Endothelial cell of umbilical vein (primary cell): ENCODE results near the gene CERK.

Experiments used
- CTCF ChIP-seq, 2 donors: IDR thresholded peaks; 1 replicate in 1 of 2; 2 replicates in 1 of 2; pipeline ENCODE4 v1.5.1; 2011; ENCODE audit warnings: low read length in 2 of 2, mild to moderate bottlenecking in 2 of 2, moderate library complexity in 2 of 2, control low read depth in 1 of 2, inconsistent platforms in 1 of 2, low read depth in 1 of 2; ENCODE audit not compliant: insufficient read depth in 1 of 2; ENCODE audit errors: extremely low read depth in 1 of 2
- FOS ChIP-seq: IDR thresholded peaks from 2 replicates; pipeline ENCODE4 v1.6.1; 2011; ENCODE audit warnings: mild to moderate bottlenecking, low read length, moderate library complexity, borderline replicate concordance; ENCODE audit not compliant: insufficient read depth
- MAX ChIP-seq: IDR thresholded peaks from 2 replicates; pipeline ENCODE4 v1.6.1; 2011; ENCODE audit not compliant: insufficient read depth, insufficient read length
- POLR2A ChIP-seq: IDR thresholded peaks from 2 replicates; pipeline ENCODE4 v1.6.1; 2012; ENCODE audit warnings: low read depth, mild to moderate bottlenecking, control low read depth, low read length
- POLR2AphosphoS5 ChIP-seq: IDR thresholded peaks from 2 replicates; pipeline ENCODE4 v1.6.1; 2012; ENCODE audit warnings: low read depth, mild to moderate bottlenecking, control low read depth, low read length, moderate library complexity; ENCODE audit not compliant: insufficient read depth

DNA sequence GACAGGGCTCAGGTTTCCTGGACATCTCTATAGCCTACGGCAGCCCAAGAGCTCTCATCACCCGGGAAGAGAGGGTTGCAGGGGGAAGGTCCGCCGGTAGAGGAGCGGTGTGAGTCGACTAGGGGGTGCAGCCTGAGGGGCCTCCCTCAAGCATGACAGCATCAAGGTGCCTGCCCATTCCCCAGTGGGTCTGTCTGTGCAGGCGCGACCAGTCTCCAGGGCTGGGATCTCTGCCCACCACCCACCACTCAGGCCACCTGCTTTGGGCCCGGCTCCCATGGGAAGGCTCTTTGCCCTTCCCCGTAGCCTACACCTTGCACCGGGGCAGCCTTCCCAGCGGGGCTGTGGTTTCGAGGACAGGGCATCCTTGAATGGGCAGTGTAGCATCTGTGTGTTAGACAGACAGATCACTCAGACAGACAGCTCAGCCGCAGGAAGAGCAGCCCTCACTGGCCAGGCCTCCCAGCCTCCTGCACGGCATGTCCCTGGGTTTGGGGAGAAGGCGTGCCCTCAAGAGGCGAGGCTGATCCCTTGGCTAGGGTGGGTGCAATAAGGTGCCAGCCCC lies 29.2 kb downstream of the CERK start:
- no peak for TF ChIP-seq CTCF (IDR thresholded peaks at IDR 0.05; ENCODE audit: extremely low read depth in 1 of 2, insufficient read depth in 1 of 2, low read depth in 1 of 2, low read length in 2 of 2)
- TF ChIP-seq POLR2A = no peak
- TF ChIP-seq MAX = no peak
- no peak for TF ChIP-seq POLR2AphosphoS5
- TF ChIP-seq FOS = no peak
